ENCODE measurements around the gene RPP25.
"Not testable (repeated sequence)": the region's sequence is repeated elsewhere in the genome, so short reads cannot be mapped to it uniquely, and the experiment has no call there.

Gene RPP25

DNA sequence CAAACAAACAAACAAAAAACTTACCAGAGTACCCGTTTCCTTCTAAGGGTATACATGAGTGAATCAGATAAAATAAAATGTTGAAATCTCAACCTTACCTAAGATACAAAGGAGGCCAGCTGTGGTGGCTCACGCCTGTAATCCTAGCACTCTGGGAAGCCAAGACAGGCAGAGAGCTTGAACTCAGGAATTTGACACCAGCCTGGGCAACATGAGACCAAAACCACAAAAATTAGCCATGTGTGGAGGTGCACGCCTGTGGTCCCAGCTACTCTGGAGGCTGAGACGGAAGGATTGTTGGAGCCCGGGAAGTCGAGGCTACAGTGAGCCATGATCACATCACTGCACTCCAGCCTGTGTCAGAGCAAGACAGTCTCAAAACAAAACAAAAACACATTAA lies 38.9 kb downstream of the RPP25 start:
- DNase-seq (ENCODE audit: low spot score) = no peak

DNA sequence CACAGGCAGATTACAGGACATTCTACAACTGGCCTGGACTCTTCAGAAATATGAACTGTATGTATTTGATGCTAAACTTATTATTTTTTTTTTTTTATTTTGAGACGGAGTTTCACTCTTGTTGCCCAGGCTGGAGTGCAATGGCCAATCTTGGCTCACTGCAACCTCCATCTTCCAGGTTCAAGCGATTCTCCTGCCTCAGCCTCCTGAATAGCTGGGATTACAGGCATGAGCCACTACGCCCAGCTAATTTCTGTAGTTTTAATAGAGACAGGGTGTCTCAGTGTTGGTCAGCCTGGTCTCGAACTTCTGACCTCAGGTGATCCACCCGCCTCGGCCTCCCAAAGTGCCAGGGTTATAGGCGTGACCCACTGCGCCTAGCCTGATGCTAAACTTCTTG lies 42.8 kb downstream of the RPP25 start:
- not testable (repeated sequence) for DNase-seq (ENCODE audit: low spot score)

GRCh38 chr15:74913041-74913440 lies 43.5 kb downstream of the RPP25 start:
- DNase-seq (ENCODE audit: low spot score) = no peak

DNA sequence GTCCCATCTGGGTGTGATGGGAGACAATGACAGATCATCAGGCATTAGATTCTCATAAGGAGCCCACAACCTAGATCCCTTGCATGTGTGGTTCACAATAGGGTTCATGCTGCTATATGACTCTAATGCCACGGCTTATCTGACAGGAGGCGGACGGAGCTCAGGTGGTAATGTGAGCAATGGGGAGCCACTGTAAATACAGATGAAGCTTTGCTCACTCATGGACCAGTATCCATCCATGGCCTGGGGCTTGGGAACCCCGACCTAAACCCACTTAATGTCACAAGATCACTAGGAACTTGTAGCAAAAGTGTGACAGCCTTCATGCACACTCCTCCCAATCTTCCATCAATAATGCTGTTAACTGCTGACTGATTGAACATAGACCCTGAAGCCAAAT lies 47.9 kb downstream of the RPP25 start:
- no peak for DNase-seq (ENCODE audit: low spot score)

GRCh38 chr15:74907163-74907870 lies 49.3 kb downstream of the RPP25 start:
- no peak for DNase-seq (ENCODE audit: low spot score)

DNA sequence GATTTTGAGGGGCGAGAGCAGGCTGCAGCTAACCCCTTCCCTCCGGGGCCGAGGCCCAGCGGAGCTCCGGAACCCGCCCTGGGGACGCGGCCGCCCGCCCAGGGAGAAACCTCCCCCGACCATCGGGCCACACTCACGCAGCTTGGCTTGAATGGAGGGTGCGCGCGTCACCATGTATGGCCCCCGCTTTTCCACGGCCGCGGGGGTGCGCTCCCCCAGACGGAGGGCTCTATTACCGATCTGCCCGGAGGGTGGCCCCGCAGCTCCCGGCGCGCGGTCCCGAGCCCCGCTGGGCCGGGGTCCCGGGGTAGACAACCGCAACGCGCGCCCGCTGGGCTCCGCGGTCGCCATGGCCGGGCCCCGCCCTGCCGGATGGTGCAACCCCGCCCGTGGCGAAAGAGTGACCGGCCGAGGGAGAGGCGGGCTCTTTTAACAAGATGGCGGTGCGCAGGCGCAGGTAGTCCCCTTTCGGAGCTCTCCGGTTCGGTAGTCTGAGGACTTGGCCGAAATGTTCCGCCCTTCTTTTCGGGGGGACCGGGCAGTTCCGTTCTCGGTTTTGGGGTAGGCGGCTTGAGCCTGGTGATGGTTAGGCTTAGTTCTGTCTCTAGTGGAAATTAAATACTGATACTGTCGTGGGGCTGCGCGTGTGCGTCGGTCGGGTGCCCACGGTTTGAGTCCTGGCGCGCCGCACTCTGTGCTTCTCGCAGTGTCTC lies 50.0 kb downstream of the RPP25 start, which contains the start of gene FAM219B:
Gene FAM219B (minus strand): TSS at position 402 of the 713 bp plus-strand sequence. CDS start 51 bp downstream, at position 351.
- peak; percentile 90 for DNase-seq (ENCODE audit: low spot score)

GRCh38 chr15:74906067-74906449 lies 50.5 kb downstream of the RPP25 start:
- peak; percentile 42 for DNase-seq (ENCODE audit: low spot score)
